ENCODE data around the gene CDK5RAP2.

- TF ChIP-seq, protein P1, sequence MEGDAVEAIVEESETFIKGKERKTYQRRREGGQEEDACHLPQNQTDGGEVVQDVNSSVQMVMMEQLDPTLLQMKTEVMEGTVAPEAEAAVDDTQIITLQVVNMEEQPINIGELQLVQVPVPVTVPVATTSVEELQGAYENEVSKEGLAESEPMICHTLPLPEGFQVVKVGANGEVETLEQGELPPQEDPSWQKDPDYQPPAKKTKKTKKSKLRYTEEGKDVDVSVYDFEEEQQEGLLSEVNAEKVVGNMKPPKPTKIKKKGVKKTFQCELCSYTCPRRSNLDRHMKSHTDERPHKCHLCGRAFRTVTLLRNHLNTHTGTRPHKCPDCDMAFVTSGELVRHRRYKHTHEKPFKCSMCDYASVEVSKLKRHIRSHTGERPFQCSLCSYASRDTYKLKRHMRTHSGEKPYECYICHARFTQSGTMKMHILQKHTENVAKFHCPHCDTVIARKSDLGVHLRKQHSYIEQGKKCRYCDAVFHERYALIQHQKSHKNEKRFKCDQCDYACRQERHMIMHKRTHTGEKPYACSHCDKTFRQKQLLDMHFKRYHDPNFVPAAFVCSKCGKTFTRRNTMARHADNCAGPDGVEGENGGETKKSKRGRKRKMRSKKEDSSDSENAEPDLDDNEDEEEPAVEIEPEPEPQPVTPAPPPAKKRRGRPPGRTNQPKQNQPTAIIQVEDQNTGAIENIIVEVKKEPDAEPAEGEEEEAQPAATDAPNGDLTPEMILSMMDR (IDR thresholded peaks at IDR 0.05) = no peak
- TF ChIP-seq POLR2A (IDR thresholded peaks at IDR 0.05) = no peak
Measured at GRCh38 chr9:120484162-120484561, 95.8 kb downstream of the CDK5RAP2 start.

Measured in sigmoid colon (tissue), 3 donors.